PC-3 (cell line): ENCODE measurements around the gene SEC22A. TPM values are rescaled to one million over a fixed set of nuclear protein-coding genes. Genes with fewer than 3 reads are reported as not detected.

ENCODE experiments used
- ATAC-seq: fragments of 200-7000 bp; cut with Tn5 transposase; 2 replicates; pipeline ENCODE4 v1.9.1; 2020; ENCODE audit warnings: mild to moderate bottlenecking, moderate library complexity
- BruUV-seq: library from RNA; stranded (reverse); fragments of 400-500 nt; replicated peaks from 2 replicates; lab custom pipeline; 2021; lab: Mats Ljungman, UMichigan
- CTCF ChIA-PET: fragments of 300-600 bp; sonication (Branson Sonifier 250); formaldehyde crosslinking; loops from one replicate; lab custom pipeline; 2022; ENCODE audit warnings: antibody characterized with exemption; lab: Charles Lee
- POLR2A ChIA-PET: fragments of 300-600 bp; sonication (Branson Sonifier 250); formaldehyde crosslinking; loops from one replicate; lab custom pipeline; 2022; ENCODE audit warnings: antibody characterized with exemption; ENCODE audit not compliant: unreplicated experiment; lab: Charles Lee
- DNase-seq: peaks from one replicate; pipeline ENCODE4 v3.0.0-alpha.2; 2015
- H2AFZ ChIP-seq: fragments of 300-600 bp; sonication (generic); 2 replicates; pipeline ENCODE4 v1.6.0; 2016; ENCODE audit warnings: antibody characterized with exemption, low read length
- H3F3A ChIP-seq: fragments of 300-600 bp; sonication (generic); one replicate; pipeline ENCODE4 v1.6.0; 2017; ENCODE audit warnings: antibody characterized with exemption, low read length, control low read depth, mild to moderate bottlenecking; ENCODE audit not compliant: unreplicated experiment
- H3K27ac ChIP-seq: fragments of 300-600 bp; sonication (generic); 2 replicates; pipeline ENCODE4 v1.5.1; 2016; ENCODE audit warnings: mild to moderate bottlenecking, low read length
- H3K27me3 ChIP-seq: fragments of 300-600 bp; sonication (generic); 2 replicates; pipeline ENCODE4 v1.6.1; 2016; ENCODE audit warnings: low read length, mixed read lengths
- H3K36me3 ChIP-seq: fragments of 300-600 bp; sonication (generic); 2 replicates; pipeline ENCODE4 v1.6.1; 2016; ENCODE audit warnings: low read depth, mixed run types, low read length, mixed read lengths
- H3K4me1 ChIP-seq: fragments of 300-600 bp; sonication (generic); 2 replicates; pipeline ENCODE4 v1.5.1; 2016; ENCODE audit warnings: low read length; ENCODE audit not compliant: insufficient read depth
- H3K4me2 ChIP-seq: fragments of 300-600 bp; sonication (generic); 2 replicates; pipeline ENCODE4 v1.6.0; 2016; ENCODE audit warnings: low read length
- H3K4me3 ChIP-seq: fragments of 300-600 bp; sonication (generic); 2 replicates; pipeline ENCODE4 v1.5.1; 2016; ENCODE audit warnings: mild to moderate bottlenecking, low read length, mixed read lengths
- H3K79me2 ChIP-seq: fragments of 300-600 bp; sonication (generic); 2 replicates; pipeline ENCODE4 v1.6.1; 2017; ENCODE audit warnings: low read length, mixed read lengths
- H3K9ac ChIP-seq: fragments of 300-600 bp; sonication (generic); 2 replicates; pipeline ENCODE4 v1.6.0; 2016; ENCODE audit warnings: mild to moderate bottlenecking, low read length
- H3K9me2 ChIP-seq: fragments of 300-600 bp; sonication (generic); replicated peaks from 2 replicates; pipeline ENCODE4 v1.6.1; 2016; ENCODE audit warnings: mixed run types, low read length, mixed read lengths
- H3K9me3 ChIP-seq: fragments of 300-600 bp; sonication (generic); 2 replicates; pipeline ENCODE4 v1.6.1; 2016; ENCODE audit warnings: low read length, mixed read lengths
- H4K20me1 ChIP-seq: fragments of 300-600 bp; sonication (generic); 2 replicates; pipeline ENCODE4 v1.6.1; 2016; ENCODE audit warnings: low read length, mixed read lengths
- CTCF ChIP-seq: fragments of 300-600 bp; sonication (generic); conservative IDR thresholded peaks from 2 replicates; pipeline ENCODE4 v1.5.1; 2017; ENCODE audit warnings: antibody characterized with exemption, low read depth, mild to moderate bottlenecking, low read length
- EZH2 ChIP-seq: fragments of 300-600 bp; sonication (generic); IDR thresholded peaks from one replicate; pipeline ENCODE4 v1.6.1; 2017; ENCODE audit warnings: antibody characterized with exemption, mild to moderate bottlenecking, low read length; ENCODE audit not compliant: unreplicated experiment
- EZH2phosphoT487 ChIP-seq: fragments of 300-600 bp; sonication (generic); IDR thresholded peaks from 2 replicates; pipeline ENCODE4 v1.6.1; 2018; ENCODE audit warnings: mild to moderate bottlenecking, antibody characterized with exemption, low read length, borderline replicate concordance
- intact Hi-C: fragments of 100-400 bp; cut with micrococcal nuclease; formaldehyde crosslinking; loops from 2 replicates; pipeline ENCODE4 v1.9.0; 2023
- total RNA-seq: library from RNA; depleted of rRNA; stranded (reverse); fragments of >200 nt; gene quantifications from 2 replicates; pipeline ENCODE4 v1.2.3, GENCODE V29; 2014

The SEC22A gene
- total RNA-seq, 1 experiment from 2014 or later, result 37.9 TPM

- no peaks in the 10 kb centered on the region for H3K79me2 ChIP-seq
- POLR2A ChIA-PET, result interaction anchor here (0.6 kb wide), 1 partner anchor 13 kb away, joined by 4 read pairs; no protein-coding TSS in a partner anchor
- H3K27me3 ChIP-seq, result 0 out of 2 replicates have a peak, but pooled peaks cover 6% of the 10 kb centered on the region
- H3K4me1 ChIP-seq, result peaks cover 13% of the 10 kb centered on the region; the same call in 1 of the 2 replicates
- no peak overlapping the region for H2AFZ ChIP-seq
- no peak overlapping the region for H3K4me3 ChIP-seq
- H3K9me2 ChIP-seq, result no peaks in the 10 kb centered on the region
- no peaks in the 10 kb centered on the region for H3K9me3 ChIP-seq
- no peak; the same call in 1 of the 2 replicates for ATAC-seq
- intact Hi-C loops, result no loop called here
- H4K20me1 ChIP-seq, result no peaks in the 10 kb centered on the region
- no peaks in the 10 kb centered on the region for H3F3A ChIP-seq
- no peaks in the 10 kb centered on the region for H3K36me3 ChIP-seq
- CTCF ChIA-PET, result no interaction called here
- TF ChIP-seq CTCF, result no peak
- no peak for TF ChIP-seq EZH2
- TF ChIP-seq EZH2phosphoT487, result no peak
- H3K4me2 ChIP-seq, result no peak overlapping the region
- no peak overlapping the region for H3K27ac ChIP-seq
- no peak overlapping the region for H3K9ac ChIP-seq
- no TSS peak for BruUV-seq
- DNase-seq, result no peak
Measured at GRCh38 chr3:123284399-123285010, 82.8 kb downstream of the SEC22A start.

- no TSS peak for BruUV-seq
Measured at GRCh38 chr3:123285066-123285465, 83.3 kb downstream of the SEC22A start.

More at GRCh38 chr3:123285066-123285465, 83.3 kb downstream of the SEC22A start:
- Histone ChIP-seq H3F3A (no peaks in the 10 kb centered on the region), H2AFZ (no peak overlapping the region), H3K4me1 (peaks cover 13% of the 10 kb centered on the region; the same call in 1 of the 2 replicates), H4K20me1 (no peaks in the 10 kb centered on the region), H3K9me2 (no peaks in the 10 kb centered on the region), H3K79me2 (no peaks in the 10 kb centered on the region), H3K4me3 (no peak overlapping the region), H3K4me2 (no peak overlapping the region), H3K27ac (no peak overlapping the region), H3K9me3 (no peaks in the 10 kb centered on the region), H3K9ac (no peak overlapping the region), H3K36me3 (no peaks in the 10 kb centered on the region), H3K27me3 (0 out of 2 replicates have a peak, but pooled peaks cover 9% of the 10 kb centered on the region)
- DNase-seq (peak; percentile 63), ATAC-seq (peak; percentile 56)
- ChIA-PET POLR2A (interaction anchor here (0.6 kb wide), 1 partner anchor 12 kb away, joined by 4 read pairs; no protein-coding TSS in a partner anchor), CTCF (no interaction called here)
- intact Hi-C loops, result no loop called here
- TF ChIP-seq CTCF (no peak), EZH2phosphoT487 (no peak), EZH2 (no peak)
